ENCODE data around the gene EGFL7. TPM values are rescaled to one million over a fixed set of nuclear protein-coding genes. Genes with fewer than 3 reads are reported as not detected.

EGFL7 gene
- total and polyA plus RNA-seq, 10 of the 15 experiments (the other 5 are each of a cell fraction or from before 2014, with no cell fraction given) = 0.06 to 0.46 (median 0.19) TPM; not detected in 5

DNA sequence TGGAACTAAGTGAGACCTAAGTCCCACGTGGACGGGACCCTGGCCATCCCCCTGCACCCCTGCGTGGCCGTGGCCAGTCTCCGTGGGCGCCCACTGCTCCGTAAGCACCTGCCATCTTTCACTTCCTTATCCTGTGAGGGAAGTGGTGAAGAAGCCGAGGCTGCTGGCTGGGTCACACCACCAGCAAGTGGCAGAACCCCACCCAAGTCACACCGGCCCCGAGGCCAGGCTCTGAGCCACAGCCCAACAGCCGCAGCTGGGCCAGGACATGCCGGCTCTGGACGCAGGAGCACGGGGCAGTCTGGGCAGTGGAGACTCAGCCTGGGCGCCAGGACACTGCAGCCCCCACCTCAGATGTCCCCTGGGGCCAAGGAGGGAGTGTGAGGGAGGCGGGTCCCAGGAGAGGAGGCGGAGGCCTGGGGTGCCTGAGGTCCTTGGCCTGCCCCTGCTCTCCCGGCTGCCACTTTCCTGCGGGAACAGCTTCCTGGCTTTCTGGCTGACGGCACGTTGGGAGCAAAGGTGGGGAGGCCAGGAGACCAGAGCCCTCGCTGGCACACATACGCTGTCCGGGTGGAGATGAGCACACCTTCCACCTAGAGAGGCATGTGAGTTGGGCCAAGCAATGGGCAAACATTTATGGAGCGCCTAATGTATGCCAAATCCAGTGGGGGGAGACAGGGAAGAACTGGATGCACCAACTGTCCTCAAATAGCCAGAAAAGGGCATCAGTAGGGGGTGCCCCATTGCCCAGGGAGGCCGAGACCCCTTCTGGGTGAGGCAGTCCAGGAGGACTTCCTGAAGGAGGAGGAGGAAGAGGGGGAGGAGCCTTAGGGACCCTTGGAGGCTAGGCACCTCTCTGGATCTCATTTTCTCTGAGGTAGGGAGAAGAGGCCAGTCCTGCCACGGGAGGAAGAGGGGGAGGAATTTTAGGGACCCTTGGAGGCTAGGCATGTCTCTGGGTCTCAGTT lies 43.9 kb upstream of the EGFL7 start (continued):
- TF ChIP-seq ZSCAN29 (IDR thresholded peaks at IDR 0.05) (no peak), ZNF622 (IDR thresholded peaks at IDR 0.05) (no peak), GABPA (IDR thresholded peaks at IDR 0.05; ENCODE audit: low read depth) (no peak), SIX5 (IDR thresholded peaks at IDR 0.05; ENCODE audit: low read depth, low read length, severe bottlenecking) (no peak), DPF2 (IDR thresholded peaks at IDR 0.05) (peak; percentile 95), RUNX3 (IDR thresholded peaks at IDR 0.05; ENCODE audit: low read length) (peak; percentile 34; the same call in 1 of the 2 replicates), HDGF (IDR thresholded peaks at IDR 0.05) (no peak), RAD21 (IDR thresholded peaks at IDR 0.05; ENCODE audit: insufficient read depth, low read depth, low read length) (no peak), CREM (IDR thresholded peaks at IDR 0.05; ENCODE audit: low read depth) (no peak), SREBF1 (IDR thresholded peaks at IDR 0.05; ENCODE audit: low read length) (no peak), YBX1 (IDR thresholded peaks at IDR 0.05) (no peak), BACH1 (IDR thresholded peaks at IDR 0.05; ENCODE audit: borderline replicate concordance) (peak; percentile 89), IKZF1 (conservative IDR thresholded peaks at IDR 0.05) (peak; percentile 77), CHD2 (IDR thresholded peaks at IDR 0.05; ENCODE audit: borderline replicate concordance, low read depth, low read length) (0 out of 2 replicates have a peak, but pooled peaks have one; percentile 19), SP1 (IDR thresholded peaks at IDR 0.05; ENCODE audit: low read depth, low read length) (no peak), MEF2B (IDR thresholded peaks at IDR 0.05; ENCODE audit: partially characterized antibody, poor library complexity, severe bottlenecking) (peak; percentile 84), IKZF2 (IDR thresholded peaks at IDR 0.05) (peak in 1 of 2 experiments; percentile 62; a peak in 2 of 4 replicates), CBFB (IDR thresholded peaks at IDR 0.05; ENCODE audit: low read depth) (no peak), POLR2AphosphoS2 (IDR thresholded peaks at IDR 0.05; ENCODE audit: low read depth, low read length) (no peak), PAX5 (IDR thresholded peaks at IDR 0.05; ENCODE audit: borderline replicate concordance, low read depth, low read length) (peak; percentile 24; the same call in 1 of the 2 replicates), NR2C1 (IDR thresholded peaks at IDR 0.05) (no peak)
- TF ChIP-seq, protein P1, sequence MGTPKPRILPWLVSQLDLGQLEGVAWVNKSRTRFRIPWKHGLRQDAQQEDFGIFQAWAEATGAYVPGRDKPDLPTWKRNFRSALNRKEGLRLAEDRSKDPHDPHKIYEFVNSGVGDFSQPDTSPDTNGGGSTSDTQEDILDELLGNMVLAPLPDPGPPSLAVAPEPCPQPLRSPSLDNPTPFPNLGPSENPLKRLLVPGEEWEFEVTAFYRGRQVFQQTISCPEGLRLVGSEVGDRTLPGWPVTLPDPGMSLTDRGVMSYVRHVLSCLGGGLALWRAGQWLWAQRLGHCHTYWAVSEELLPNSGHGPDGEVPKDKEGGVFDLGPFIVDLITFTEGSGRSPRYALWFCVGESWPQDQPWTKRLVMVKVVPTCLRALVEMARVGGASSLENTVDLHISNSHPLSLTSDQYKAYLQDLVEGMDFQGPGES (IDR thresholded peaks at IDR 0.05) = no peak
- TF ChIP-seq, protein P2, sequence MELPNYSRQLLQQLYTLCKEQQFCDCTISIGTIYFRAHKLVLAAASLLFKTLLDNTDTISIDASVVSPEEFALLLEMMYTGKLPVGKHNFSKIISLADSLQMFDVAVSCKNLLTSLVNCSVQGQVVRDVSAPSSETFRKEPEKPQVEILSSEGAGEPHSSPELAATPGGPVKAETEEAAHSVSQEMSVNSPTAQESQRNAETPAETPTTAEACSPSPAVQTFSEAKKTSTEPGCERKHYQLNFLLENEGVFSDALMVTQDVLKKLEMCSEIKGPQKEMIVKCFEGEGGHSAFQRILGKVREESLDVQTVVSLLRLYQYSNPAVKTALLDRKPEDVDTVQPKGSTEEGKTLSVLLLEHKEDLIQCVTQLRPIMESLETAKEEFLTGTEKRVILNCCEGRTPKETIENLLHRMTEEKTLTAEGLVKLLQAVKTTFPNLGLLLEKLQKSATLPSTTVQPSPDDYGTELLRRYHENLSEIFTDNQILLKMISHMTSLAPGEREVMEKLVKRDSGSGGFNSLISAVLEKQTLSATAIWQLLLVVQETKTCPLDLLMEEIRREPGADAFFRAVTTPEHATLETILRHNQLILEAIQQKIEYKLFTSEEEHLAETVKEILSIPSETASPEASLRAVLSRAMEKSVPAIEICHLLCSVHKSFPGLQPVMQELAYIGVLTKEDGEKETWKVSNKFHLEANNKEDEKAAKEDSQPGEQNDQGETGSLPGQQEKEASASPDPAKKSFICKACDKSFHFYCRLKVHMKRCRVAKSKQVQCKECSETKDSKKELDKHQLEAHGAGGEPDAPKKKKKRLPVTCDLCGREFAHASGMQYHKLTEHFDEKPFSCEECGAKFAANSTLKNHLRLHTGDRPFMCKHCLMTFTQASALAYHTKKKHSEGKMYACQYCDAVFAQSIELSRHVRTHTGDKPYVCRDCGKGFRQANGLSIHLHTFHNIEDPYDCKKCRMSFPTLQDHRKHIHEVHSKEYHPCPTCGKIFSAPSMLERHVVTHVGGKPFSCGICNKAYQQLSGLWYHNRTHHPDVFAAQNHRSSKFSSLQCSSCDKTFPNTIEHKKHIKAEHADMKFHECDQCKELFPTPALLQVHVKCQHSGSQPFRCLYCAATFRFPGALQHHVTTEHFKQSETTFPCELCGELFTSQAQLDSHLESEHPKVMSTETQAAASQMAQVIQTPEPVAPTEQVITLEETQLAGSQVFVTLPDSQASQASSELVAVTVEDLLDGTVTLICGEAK (IDR thresholded peaks at IDR 0.05; ENCODE audit: borderline replicate concordance) = no peak
- TF ChIP-seq, protein P3, sequence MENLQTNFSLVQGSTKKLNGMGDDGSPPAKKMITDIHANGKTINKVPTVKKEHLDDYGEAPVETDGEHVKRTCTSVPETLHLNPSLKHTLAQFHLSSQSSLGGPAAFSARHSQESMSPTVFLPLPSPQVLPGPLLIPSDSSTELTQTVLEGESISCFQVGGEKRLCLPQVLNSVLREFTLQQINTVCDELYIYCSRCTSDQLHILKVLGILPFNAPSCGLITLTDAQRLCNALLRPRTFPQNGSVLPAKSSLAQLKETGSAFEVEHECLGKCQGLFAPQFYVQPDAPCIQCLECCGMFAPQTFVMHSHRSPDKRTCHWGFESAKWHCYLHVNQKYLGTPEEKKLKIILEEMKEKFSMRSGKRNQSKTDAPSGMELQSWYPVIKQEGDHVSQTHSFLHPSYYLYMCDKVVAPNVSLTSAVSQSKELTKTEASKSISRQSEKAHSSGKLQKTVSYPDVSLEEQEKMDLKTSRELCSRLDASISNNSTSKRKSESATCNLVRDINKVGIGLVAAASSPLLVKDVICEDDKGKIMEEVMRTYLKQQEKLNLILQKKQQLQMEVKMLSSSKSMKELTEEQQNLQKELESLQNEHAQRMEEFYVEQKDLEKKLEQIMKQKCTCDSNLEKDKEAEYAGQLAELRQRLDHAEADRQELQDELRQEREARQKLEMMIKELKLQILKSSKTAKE (IDR thresholded peaks at IDR 0.05; ENCODE audit: low read depth, poor library complexity, severe bottlenecking) = no peak

All from GM12878 (cell line).